KOPT-K1 (cell line): ENCODE data around the gene CCNY.

Experiments
- H3K27ac ChIP-seq: fragments of 200-600 bp; sonication (generic); 2 replicates; pipeline ENCODE4 v1.5.1; 2016; ENCODE audit warnings: antibody characterized with exemption, mild to moderate bottlenecking, low read depth, low read length; ENCODE audit not compliant: poor library complexity, severe bottlenecking
- H3K36me3 ChIP-seq: fragments of 200-600 bp; sonication (generic); 2 replicates; pipeline ENCODE4 v1.5.1; 2017; ENCODE audit warnings: antibody characterized with exemption, mild to moderate bottlenecking, low read length, moderate library complexity; ENCODE audit not compliant: insufficient read depth
- H3K9me3 ChIP-seq: fragments of 200-600 bp; sonication (generic); 2 replicates; pipeline ENCODE4 v1.5.1; 2017; ENCODE audit warnings: antibody characterized with exemption, low read length, mild to moderate bottlenecking; ENCODE audit not compliant: insufficient read depth, poor library complexity, severe bottlenecking

CCNY gene

GRCh38 chr10:35463105-35463867 lies 127.0 kb downstream of the CCNY start:
- Histone ChIP-seq H3K27ac (peak overlapping the region; percentile 2), H3K9me3 (no peaks in the 10 kb centered on the region), H3K36me3 (no peaks in the 10 kb centered on the region)

GRCh38 chr10:35463878-35464277 lies 127.6 kb downstream of the CCNY start:
- Histone ChIP-seq H3K9me3 (no peaks in the 10 kb centered on the region), H3K36me3 (no peaks in the 10 kb centered on the region), H3K27ac (no peak overlapping the region)

- Histone ChIP-seq H3K9me3 (no peaks in the 10 kb centered on the region), H3K36me3 (no peaks in the 10 kb centered on the region), H3K27ac (no peak overlapping the region)
Observed at GRCh38 chr10:35464825-35465456, 128.6 kb downstream of the CCNY start.

GRCh38 chr10:35465673-35466072 lies 129.4 kb downstream of the CCNY start:
- Histone ChIP-seq H3K36me3 (no peaks in the 10 kb centered on the region), H3K9me3 (no peaks in the 10 kb centered on the region), H3K27ac (no peak overlapping the region)

GRCh38 chr10:35466170-35466569 lies 129.9 kb downstream of the CCNY start:
- H3K27ac ChIP-seq, result no peak overlapping the region
- H3K36me3 ChIP-seq, result no peaks in the 10 kb centered on the region
- no peaks in the 10 kb centered on the region for H3K9me3 ChIP-seq

GRCh38 chr10:35466661-35467060 lies 130.4 kb downstream of the CCNY start:
- no peaks in the 10 kb centered on the region for H3K9me3 ChIP-seq
- H3K27ac ChIP-seq, result no peak overlapping the region
- no peaks in the 10 kb centered on the region for H3K36me3 ChIP-seq

- Histone ChIP-seq H3K36me3 (no peaks in the 10 kb centered on the region), H3K27ac (no peak overlapping the region), H3K9me3 (no peaks in the 10 kb centered on the region)
Observed at GRCh38 chr10:35467186-35467585, 130.9 kb downstream of the CCNY start.

- Histone ChIP-seq H3K9me3 (no peaks in the 10 kb centered on the region), H3K27ac (no peak overlapping the region), H3K36me3 (no peaks in the 10 kb centered on the region)
Observed at GRCh38 chr10:35470248-35470924, 134.1 kb downstream of the CCNY start.

- Histone ChIP-seq H3K27ac (no peak overlapping the region), H3K36me3 (no peaks in the 10 kb centered on the region), H3K9me3 (no peaks in the 10 kb centered on the region)
Observed at GRCh38 chr10:35470925-35471315, 134.6 kb downstream of the CCNY start.

GRCh38 chr10:35471435-35471834 lies 135.1 kb downstream of the CCNY start:
- Histone ChIP-seq H3K9me3 (no peaks in the 10 kb centered on the region), H3K36me3 (no peaks in the 10 kb centered on the region), H3K27ac (no peak overlapping the region)

GRCh38 chr10:35480142-35480541 lies 143.8 kb downstream of the CCNY start:
- H3K36me3 ChIP-seq, result no peaks in the 10 kb centered on the region
- H3K27ac ChIP-seq, result no peak overlapping the region
- H3K9me3 ChIP-seq, result no peaks in the 10 kb centered on the region

- Histone ChIP-seq H3K9me3 (no peaks in the 10 kb centered on the region), H3K36me3 (peaks cover 6% of the 10 kb centered on the region; the same call in 1 of the 2 replicates), H3K27ac (no peak overlapping the region)
Observed at GRCh38 chr10:35481413-35481812, 145.1 kb downstream of the CCNY start.

- H3K36me3 ChIP-seq, result peaks cover 12% of the 10 kb centered on the region; the same call in 1 of the 2 replicates
- H3K27ac ChIP-seq, result no peak overlapping the region
- H3K9me3 ChIP-seq, result no peaks in the 10 kb centered on the region
Observed at GRCh38 chr10:35486297-35486990, 150.1 kb downstream of the CCNY start.

GRCh38 chr10:35487336-35488034 lies 151.2 kb downstream of the CCNY start:
- Histone ChIP-seq H3K27ac (no peak overlapping the region), H3K36me3 (peaks cover 12% of the 10 kb centered on the region; the same call in 1 of the 2 replicates), H3K9me3 (no peaks in the 10 kb centered on the region)
